ENCODE data around the gene CPVL.
A peak's percentile ranks its signal among the peaks of the same experiment; 100 is the strongest.

Gene CPVL

DNA sequence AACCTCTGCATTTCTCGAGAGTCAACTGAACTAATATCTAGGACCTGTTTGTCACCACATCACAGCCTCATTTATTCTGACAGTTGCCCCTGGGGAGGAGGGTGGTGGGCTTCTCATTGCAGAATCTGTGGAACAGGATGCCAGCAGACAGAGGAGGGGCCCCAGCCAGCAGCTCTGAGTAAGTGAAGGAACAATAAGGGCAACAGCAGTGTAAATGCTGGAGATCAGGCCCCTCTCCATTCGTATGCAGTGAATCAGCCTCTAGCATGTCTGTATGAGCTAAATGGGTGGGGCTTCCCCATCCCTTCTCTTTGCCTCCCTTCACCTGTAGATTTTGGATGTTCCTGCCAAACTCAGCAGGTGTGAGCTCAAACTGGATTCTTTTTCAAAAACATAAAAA, 7.7 kb upstream of the CPVL start:
- no peak for DNase-seq

DNA sequence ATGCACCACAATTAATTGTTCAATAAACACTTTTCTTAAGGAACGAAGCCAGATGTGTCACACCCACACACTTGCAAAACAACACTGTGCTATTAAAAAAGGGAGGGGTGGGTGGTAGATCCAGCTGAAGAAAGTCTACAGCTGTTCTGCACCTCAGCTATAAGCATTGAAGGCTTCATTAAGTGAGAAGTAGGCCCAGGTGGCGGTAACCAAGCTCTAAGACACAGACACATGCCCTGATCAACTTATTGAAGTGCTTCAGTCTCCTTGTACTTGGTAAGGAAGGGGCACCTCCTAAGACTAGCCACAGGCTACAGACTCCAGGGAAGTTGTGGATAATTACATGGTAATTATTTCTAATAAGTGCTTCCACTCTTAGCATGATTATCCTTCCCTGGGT, 4.5 kb upstream of the CPVL start:
- DNase-seq = no peak

DNA sequence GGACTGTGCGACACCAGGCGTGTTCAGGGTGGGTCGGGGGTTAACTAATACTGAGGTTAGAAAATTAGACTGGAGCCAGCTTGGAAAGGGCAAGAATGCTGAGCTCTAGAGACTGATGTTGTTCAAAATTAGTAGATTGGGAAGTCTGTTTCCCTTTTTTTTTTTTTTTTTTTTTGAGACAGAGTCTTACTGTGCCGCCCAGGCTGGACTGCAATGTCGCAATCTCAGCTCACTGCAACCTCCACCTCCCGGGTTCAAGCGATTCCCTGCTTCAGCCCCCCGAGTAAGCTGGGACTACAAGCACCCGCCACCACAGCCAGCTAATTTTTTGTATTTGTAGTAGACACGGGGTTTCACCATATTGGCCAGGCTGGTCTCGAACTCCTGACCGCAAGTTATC, 2.7 kb upstream of the CPVL start:
- no peak for DNase-seq

DNA sequence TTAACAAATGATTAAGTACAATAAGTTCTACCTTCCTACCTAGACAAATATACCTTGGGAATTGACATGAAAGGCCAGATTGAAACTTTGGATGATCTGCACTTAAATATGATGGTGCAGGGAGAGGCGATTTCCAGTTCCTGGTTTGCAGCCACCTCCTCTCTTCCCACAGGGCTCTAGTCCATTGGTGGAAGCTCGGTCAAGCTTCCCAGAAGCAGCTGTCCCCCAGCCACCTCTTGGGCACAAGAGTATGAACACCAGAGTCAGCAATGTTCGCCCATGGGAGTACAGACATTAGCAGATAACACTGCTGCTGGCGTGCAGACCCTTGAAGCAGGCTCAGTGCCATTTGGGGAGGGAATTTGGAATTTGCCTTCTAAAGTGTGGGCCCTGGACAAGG, 1.5 kb upstream of the CPVL start:
- DNase-seq = no peak

DNA sequence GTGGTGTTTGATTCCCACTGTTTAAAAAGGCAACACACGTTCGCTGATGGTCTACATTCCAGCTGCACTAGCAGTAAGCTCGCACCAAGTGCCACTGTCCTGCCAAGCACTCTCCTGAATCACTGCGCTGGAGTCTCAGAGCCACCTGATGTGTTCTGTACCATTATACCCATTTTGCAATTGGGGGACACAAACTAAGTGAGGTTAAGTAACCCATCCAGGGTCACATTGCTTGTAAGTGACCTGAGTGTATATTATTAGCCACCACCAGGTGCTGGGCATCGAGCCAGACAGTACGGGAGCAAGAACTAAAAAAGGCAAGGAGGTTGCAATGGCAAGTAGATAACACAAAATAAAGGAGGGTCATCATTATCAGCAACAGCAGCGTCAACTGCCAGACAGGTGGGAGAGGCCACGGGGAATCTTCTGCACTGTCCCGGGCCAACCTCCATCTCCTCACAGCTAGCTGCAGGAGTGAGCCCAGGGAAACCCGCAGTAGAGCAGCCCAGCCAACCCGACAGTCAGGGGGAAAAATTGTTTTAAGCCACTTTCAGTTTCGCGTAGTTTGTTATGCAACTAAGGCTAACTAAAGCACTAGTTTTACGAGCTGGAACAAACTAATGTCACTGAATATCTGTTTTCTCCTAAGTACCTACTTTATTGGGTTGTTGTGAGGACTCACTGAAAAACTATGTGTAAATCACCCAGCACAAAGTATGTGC, 712 bp upstream of the CPVL start:
- peak; percentile 36 for DNase-seq

DNA sequence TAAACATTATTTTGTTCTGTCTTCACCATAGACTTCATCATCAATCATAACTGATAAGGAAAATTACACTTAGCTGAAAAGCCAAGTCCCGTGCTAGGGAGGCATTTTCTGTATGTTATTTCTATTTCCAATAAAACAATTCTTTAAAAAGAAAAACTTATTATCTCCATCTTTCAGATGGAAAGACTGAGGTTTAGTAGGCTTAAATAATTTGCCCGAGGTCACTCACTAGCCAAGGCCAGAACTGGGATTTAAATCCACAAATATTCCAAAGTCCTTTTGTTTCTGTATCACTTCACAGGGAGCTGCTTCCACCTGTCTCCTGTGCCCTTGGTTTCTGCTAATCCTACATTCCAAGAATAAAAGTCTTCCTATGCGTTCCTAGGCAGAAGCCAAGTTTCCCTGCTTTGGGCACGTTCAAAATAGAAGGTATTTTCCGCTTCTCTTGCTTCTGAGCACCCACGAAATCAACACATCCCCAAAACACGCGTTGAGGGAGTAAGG, 732 bp downstream of the CPVL start:
- no peak for DNase-seq

DNA sequence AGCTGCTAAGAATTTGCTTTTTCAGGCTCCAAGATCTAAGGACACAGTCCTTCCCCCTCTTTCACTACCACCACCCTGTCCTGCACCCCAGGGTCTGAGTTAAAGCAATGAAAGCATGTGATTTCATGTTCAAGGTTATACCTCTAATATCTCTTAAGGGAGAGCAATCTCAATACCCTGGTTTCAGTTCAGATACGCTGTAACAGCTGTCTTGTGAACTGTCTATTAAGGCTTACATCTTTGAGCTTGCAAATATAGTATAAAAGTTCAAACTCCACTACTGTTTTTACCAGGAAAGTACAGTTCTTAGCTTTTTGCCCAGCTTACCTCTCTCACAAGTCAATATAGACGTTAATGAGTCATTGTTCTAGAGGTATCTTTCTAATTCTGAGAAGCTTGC, 2.6 kb downstream of the CPVL start:
- DNase-seq = no peak

DNA sequence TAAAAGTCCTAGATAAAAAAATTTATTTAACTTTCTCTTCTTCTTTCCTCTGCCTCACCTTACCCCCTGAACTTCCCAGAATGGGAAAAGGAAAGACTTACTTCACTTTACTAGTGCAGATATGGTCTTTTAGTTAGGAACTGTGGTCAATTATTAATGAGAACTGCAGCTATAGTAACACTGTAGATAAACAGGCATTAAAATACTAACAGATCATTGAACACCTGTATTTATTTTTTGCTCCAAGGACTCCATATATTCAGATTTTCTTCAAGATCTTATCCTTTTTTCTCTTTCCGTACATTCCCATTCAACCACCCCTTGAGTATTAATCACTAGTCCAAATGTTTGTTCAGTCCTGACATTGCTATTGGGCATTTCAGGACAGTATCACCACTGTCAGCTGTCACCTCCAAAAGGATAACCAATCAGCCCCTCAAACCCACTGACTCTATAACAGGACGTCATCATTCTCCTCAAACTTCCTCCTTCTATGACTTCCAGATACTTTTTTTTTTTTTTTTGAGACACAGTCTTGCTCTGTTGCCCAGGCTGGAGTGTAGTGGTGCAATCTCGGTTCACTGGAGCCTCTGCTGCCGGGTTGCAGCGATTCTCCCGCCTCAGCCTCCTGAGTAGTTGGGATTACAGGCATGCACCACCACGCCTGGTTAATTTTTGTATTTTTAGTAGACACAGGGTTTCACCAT, 4.2 kb downstream of the CPVL start:
- no peak for DNase-seq

DNA sequence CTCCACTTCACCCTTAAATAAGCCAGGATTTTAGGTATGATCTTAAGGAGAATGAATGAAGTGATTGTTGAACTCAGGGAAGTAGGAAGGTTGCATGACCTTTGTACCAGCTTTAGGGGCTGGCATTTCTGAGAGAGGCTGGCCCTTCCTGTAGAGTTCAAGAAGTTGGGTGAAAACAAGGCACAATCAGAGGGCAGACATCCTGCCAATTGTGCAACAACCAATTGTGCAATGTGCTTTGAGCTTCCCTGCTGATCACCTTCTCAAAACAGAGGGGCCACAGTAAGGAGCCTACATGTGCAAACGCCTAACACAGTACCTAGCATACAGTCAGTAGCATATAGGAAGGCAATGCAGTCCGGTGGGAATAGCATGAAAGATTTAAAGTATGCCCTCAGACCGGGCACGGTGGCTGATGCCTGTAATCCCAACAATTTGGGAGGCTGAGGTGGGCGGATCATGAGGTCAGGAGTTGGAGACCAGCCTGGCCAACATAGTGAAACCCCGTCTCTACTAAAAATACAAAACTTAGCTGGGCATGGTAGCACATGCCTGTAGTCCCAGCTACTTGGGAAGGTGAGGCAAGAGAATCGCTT, 5.4 kb downstream of the CPVL start:
- no peak for DNase-seq

DNA sequence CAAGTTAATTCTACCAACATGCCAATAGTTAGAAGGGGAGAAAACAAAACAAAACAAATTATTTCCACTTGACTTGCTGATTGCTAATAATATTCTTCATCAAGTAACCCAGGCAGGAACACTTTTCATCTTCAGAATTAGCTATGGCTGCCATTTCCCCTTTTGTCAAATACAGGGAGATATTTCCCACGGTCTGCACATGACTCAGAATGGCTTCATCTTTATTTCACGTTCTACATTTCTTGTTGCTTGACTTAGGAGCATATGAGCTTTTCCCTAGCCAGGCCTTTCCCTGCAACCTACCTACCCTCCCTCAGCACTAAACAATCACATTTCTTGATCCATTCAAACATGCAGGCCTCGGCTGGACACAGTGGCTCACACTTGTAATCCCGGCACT, 6.5 kb downstream of the CPVL start:
- no peak for DNase-seq

DNA sequence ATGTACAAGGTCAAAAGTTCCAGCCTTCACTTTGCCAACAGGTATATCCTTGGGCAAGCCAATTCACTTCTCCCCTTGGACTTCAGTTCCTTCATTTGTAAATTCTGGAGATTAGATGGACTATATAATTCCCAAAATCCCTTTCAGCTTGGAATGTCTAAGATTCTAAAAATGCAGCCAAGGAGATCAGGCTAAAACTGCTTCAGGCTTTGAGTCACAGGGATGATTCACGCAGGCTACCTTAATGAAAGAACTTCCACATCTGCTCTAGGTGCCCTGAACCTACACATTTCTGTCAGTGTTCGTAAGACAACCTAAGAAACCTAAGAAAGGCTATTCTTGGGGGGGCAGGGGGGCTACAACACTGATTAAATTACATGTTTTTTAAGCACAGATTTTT, 7.1 kb downstream of the CPVL start:
- no peak for DNase-seq

DNA sequence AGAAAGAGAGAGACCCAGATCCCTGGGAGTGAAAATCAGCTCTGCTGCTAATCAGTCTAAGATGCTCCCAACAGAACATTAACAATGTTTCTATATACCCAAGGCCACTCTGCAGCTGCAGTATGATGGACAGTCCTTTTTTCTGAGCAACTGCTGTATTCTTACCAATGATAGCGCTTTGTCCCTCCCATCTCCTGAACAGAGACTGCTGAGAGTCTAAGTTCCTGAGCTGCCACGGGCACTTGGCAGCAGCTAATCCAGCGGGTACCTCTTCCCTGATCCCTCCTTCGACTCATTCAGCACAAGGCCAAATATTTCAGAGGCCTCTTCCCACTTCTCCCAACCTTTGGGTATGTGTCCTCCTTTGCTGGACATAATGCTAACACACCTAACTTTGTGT, 7.7 kb downstream of the CPVL start:
- DNase-seq = no peak

DNA sequence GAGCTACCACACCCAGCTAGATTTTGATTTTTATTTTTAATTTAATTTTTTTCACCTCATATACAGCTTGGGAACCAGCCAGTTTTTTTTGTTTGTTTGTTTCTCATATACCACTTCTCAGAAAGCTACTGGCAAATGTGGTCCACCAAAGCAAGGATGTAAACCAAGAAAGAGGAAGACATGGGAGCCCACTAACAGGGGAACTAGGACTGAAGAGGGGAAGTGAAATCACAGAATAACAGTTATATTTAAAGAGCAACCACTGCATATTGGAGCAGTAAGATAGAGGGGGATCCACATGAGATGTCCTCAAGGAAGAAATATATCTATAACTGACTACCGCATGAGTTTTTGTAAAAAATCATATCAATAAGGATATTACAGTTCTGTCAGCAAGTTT, 10.5 kb downstream of the CPVL start:
- no peak for DNase-seq

DNA sequence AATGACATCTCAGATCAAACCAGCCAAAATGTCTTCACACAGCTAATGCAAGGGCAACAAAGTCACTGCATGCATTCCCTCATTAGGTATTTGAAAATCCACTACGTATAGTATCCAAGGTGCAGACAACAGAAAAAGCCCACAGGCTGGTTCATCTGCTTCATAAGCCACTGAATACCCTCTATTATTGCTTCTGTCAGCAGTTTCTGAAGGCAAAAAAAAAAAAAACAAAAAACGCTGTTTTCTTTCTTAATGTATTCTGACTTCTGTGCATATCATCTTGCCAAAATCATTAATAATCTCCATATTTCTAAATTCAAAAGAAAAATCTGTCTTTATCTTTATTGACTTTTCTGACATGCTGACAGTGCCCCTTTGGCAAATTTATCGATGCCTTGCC, 13.4 kb downstream of the CPVL start:
- DNase-seq = no peak

DNA sequence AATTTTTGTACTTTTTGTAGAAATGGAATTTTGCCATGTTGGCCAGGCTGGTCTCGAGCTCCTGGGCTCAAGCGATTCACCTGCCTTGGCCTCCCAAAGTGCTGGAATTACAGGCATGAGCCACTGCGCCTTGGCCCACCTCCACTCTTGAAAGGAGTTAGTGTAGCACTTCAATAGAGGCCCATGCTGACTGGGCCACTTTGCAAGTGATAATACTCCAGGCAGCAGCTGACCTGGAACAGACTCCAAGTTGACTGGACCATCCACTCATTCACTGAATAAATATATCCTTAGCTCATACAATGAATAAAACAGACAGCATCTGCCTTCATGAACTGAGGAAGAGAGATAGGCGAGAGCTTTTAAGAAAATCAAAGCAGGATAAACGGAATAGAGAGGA, 14.7 kb downstream of the CPVL start:
- no peak for DNase-seq

DNA sequence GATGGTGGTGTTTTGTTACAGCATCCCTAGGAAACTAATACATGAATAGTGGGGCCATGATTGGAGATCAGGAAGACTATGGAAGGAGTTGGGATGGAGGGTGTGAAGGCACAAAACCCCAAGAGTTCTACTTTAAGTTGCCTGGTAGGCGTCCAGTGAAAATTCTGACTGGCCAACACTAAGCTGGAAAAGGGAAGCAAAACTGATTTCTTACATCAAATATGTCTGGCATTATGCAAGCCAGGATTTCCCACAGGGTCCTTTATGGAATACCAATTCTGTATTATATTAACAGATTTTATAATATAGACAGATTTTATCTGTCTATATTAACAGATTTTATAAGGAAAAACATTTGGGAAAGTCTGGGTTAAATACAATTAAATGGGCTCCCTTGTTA, 16.2 kb downstream of the CPVL start:
- DNase-seq = no peak

DNA sequence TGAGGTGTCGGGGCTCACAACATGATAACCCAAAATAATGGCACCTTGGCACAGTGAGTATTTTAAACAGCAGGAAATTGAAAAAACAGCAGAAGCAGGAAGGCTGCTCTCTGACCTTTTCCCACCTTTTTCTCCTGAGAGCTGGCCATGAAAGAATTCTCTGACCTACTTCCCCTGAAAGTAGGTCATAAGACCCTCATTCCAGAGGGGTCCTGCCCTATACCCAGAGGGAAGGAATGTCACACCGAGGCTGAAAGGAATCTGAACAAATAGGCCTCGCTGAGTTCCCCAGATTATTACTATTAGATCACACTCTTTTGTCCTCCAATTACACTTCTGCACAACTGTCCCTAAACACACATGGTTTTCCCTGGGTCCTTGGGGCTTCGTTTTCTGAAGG, 18.8 kb downstream of the CPVL start:
- DNase-seq = no peak

DNA sequence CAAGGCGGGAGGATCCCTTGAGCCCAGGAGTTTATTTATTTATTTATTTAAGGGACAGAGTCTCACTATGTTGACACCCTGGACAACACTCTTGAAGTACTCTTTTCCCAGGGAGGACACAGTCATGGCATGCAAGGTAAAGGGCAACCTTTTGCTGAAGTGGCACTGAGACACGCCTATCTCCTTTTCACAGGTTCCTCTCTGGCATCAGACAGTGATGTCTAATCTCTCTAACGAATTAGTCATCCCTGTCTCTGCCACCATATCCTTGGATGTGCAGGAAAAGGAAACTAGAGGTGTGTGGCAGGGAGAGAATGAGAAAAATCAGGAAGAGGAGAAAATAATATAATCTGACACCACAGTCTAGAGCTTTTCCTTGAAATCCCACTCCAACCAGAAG, 19.5 kb downstream of the CPVL start:
- no peak for DNase-seq

DNA sequence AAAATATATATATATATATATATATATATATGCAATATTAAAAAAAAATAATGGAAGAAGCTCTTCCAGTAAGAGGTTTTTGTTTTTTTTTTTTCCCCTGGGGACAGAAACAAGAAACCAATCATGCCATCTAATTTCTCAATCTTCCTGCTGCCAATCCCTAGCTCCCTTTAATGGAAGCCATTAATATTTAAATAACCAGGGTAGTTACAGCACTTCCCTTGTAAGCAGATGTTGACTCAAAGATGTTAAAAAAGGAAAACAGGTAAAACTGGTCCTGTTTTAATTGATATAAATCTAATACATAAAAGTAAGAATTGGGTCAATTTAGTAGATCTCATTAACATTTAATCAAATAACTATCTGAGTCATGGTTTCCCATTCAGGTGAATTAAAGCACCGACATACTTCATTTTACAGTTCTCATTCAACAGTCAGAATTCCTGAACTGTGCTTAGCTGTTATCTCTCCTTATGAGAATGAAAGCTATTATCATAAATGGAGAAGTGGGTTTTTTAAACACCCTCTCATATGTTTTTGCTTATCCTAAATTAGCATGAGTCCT, 22.6 kb downstream of the CPVL start:
- no peak for DNase-seq

DNA sequence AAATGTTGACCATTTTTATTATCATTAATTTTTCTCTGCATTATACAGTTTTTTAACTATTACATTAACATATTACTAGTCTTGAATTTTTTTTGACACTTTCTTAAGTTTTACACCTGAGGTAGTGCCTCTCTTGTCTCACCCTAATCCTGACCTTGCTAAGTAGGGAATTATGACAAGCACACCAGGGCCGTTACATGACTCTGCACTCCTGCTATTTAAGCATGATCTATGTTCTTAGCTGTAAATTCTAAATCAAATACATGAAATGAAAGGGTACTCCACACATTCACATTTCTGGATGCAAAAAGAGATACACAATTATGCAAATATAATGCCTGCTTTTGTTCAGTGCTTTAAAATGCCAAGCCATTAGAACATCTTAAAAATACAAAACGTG, 23.6 kb downstream of the CPVL start:
- no peak for DNase-seq

DNA sequence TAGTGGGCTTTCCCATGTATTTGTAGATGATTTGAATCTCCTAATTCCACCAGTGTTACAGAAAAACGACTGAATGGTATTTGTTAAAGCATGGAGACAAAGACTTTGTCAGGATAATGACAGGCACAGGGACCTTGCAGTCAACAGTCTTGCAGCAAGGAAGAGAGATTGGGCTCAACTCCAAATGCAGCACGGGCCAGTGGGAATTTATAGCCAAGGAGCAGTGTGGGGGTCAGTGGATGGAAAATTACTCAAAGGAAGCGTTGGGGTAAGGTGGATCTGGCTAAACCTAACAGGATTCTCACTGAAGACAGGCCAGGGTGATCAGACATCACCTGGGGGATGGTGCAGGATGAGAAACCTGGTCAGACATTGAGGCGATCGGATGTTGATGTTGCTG, 24.3 kb downstream of the CPVL start:
- no peak for DNase-seq

DNA sequence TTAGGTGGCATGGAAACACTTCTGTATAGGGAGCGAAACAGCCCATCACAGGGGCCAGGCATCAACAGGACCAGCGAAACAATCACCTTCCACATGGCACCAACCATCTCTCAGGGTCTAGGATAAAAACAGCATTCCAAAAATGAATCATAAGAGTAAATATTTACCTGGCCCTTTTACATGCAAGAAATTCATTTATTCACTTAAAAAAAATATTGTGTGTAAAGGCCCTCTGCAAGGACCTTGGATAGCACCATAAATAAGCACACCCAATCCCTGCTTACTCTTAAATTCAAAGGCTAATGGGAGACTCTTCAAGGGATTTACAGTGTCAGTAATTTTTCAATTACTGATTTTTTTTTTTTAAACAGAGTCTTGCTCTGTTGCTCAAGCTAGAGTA, 25.4 kb downstream of the CPVL start:
- no peak for DNase-seq

DNA sequence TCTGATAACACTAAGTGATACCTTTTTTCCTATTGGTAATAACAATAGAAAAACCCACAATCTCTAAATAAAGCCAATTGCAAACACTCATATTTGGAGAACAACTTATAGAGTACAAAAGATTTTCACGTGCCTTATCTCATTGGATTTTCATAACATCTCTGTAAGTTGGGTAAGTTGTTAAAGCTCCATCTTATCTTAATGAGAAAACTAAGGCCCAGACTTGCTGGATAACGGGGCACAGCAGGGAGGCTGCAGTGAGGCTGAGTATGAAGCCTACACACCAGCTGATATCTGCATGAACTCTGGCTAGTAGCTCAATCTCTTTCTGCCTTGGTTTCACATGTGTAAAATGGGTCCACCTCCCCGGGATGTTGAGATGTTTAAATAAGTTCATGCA, 26.8 kb downstream of the CPVL start:
- no peak for DNase-seq

All from left hindlimb (tissue), 1 donor.